Subcutaneous abdominal adipose tissue (tissue), 5 donors: ENCODE measurements around the gene KATNAL2.

Source experiments
- H3K27ac ChIP-seq: one replicate; pipeline ENCODE4 v1.7.0; 2013; ENCODE audit warnings: low read depth, mild to moderate bottlenecking, inconsistent platforms, low read length, moderate library complexity
- H3K27me3 ChIP-seq, 5 donors: one replicate each; pipeline ENCODE4 v1.7.0; 2013; ENCODE audit warnings: low read length in 5 of 5, inconsistent platforms in 1 of 5; ENCODE audit not compliant: control insufficient read depth in 5 of 5, insufficient read depth in 4 of 5
- H3K36me3 ChIP-seq, 5 donors: one replicate each; pipeline ENCODE4 v1.7.0; 2013; ENCODE audit warnings: low read length in 5 of 5; ENCODE audit not compliant: control insufficient read depth in 5 of 5, insufficient read depth in 5 of 5
- H3K4me1 ChIP-seq, 5 donors: one replicate each; pipeline ENCODE4 v1.7.0; 2013; ENCODE audit warnings: low read length in 5 of 5, mild to moderate bottlenecking in 3 of 5, moderate library complexity in 1 of 5; ENCODE audit not compliant: control insufficient read depth in 5 of 5, insufficient read depth in 5 of 5
- H3K4me3 ChIP-seq, 5 donors: one replicate each; pipeline ENCODE4 v1.7.0; 2013; ENCODE audit warnings: low read length in 5 of 5, low read depth in 1 of 5
- H3K9ac ChIP-seq, 5 donors: one replicate each; pipeline ENCODE4 v1.7.0; 2013; ENCODE audit warnings: low read length in 5 of 5, mild to moderate bottlenecking in 4 of 5, moderate library complexity in 3 of 5
- H3K9me3 ChIP-seq, 5 donors: one replicate each; pipeline ENCODE4 v1.7.0; 2013; ENCODE audit warnings: low read length in 5 of 5; ENCODE audit not compliant: control insufficient read depth in 5 of 5
- donor health status: healthy.
- donor health status: healthy.
- donor health status: healthy.
- donor health status: healthy.
- donor health status: healthy.

The KATNAL2 gene

GRCh38 chr18:47143899-47144485 lies 226.6 kb downstream of the KATNAL2 start:
- H3K9me3 ChIP-seq = no peaks in the 10 kb centered on the region
- no peaks in the 10 kb centered on the region for H3K36me3 ChIP-seq
- H3K4me3 ChIP-seq = no peak overlapping the region
- H3K27me3 ChIP-seq = no peaks in the 10 kb centered on the region
- peaks cover 0 to 1% (median 0%) of the 10 kb centered on the region in 5 donors for H3K4me1 ChIP-seq
- H3K27ac ChIP-seq = no peak overlapping the region
- H3K9ac ChIP-seq = no peak overlapping the region

GRCh38 chr18:47146206-47146605 lies 228.8 kb downstream of the KATNAL2 start:
- H3K27me3 ChIP-seq = no peaks in the 10 kb centered on the region
- H3K9ac ChIP-seq = no peak overlapping the region
- no peak overlapping the region for H3K27ac ChIP-seq
- no peaks in the 10 kb centered on the region for H3K9me3 ChIP-seq
- peaks cover 3 to 18% (median 17%) of the 10 kb centered on the region in 5 donors for H3K4me1 ChIP-seq
- no peak overlapping the region for H3K4me3 ChIP-seq
- H3K36me3 ChIP-seq = no peaks in the 10 kb centered on the region

DNA sequence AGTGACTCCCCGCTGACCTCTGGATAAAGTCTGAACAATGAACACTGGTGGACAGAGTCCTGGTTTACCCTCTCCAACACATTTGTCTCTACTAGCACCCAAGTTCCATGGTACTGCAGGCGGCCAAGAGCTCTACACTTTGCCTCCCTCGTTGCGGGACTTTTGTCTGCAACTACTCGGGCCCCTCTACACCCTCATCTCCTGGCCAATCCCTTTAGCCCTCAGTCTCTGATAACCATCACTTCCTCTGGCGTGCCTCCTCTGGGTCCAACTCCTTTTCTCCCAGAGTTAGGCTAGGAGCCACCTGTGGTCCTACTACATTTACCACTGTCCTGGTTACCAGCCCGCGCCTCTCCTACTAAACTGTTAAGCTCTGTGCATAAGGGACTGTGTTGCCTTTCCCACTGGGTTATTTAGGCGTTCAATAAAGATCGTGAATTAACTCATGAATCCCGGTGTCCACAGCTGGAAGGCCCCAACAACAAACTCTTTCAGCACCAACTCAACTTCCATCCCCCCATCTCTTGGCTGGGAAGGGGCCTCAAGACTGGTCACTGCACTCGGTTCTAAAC lies 232.1 kb downstream of the KATNAL2 start:
- Histone ChIP-seq H3K36me3 (peaks cover 8 to 11% (median 8%) of the 10 kb centered on the region in 5 donors), H3K4me3 (peak overlapping the region; percentile 83 to 93 (median 87)), H3K27ac (peak overlapping the region; percentile 77), H3K9me3 (no peaks in the 10 kb centered on the region), H3K9ac (peak overlapping the region in 4 of 5 donors; percentile 88 to 98 (median 92)), H3K27me3 (no peaks in the 10 kb centered on the region), H3K4me1 (peaks cover 3 to 23% (median 20%) of the 10 kb centered on the region in 5 donors)

GRCh38 chr18:47150029-47150823 lies 232.8 kb downstream of the KATNAL2 start, which contains the start of gene HDHD2:
Gene HDHD2, minus strand, starts transcription at chr18:47150500. Its CDS starts 14,061 bp downstream, at chr18:47136439.
- Histone ChIP-seq H3K36me3 (peaks cover 10 to 18% (median 13%) of the 10 kb centered on the region in 5 donors), H3K27ac (peak within 1 kb of the TSS; percentile 77)

GRCh38 chr18:47150824-47151366 lies 233.5 kb downstream of the KATNAL2 start:
- Histone ChIP-seq H3K9ac (peak overlapping the region; percentile 28 to 98 (median 91)), H3K27ac (peak overlapping the region; percentile 77), H3K36me3 (peaks cover 10 to 24% (median 13%) of the 10 kb centered on the region in 5 donors), H3K4me3 (peak overlapping the region; percentile 83 to 97 (median 90)), H3K9me3 (no peaks in the 10 kb centered on the region), H3K27me3 (no peaks in the 10 kb centered on the region), H3K4me1 (peaks cover 3 to 23% (median 20%) of the 10 kb centered on the region in 5 donors)

More at GRCh38 chr18:47150029-47150823, 232.8 kb downstream of the KATNAL2 start, which contains the start of gene HDHD2:
- H3K9me3 ChIP-seq = no peaks in the 10 kb centered on the region
- H3K4me3 ChIP-seq = peak within 1 kb of the TSS; percentile 83 to 97 (median 90)
- H3K4me1 ChIP-seq = peaks cover 3 to 23% (median 20%) of the 10 kb centered on the region in 5 donors
- peak within 1 kb of the TSS; percentile 28 to 98 (median 91) for H3K9ac ChIP-seq
- no peaks in the 10 kb centered on the region for H3K27me3 ChIP-seq

DNA sequence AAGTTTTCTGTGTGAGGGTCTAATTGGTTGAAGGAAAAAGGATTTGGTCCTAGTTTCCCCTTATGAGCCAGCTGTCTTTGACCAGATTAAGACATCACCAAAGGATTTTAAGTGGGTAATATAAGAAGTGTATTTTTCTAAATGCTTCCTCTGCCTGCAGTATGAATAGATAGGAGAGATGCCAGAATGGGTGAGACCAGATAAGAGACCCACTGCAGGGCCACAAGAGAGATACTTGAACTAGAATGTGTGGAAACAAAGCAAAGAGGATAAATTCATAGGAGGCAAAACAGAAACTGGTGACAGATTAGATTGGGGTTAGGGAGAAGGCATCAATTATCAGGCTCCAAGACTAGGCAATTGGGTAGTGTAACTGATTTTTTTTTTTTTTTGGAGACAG lies 234.0 kb downstream of the KATNAL2 start:
- Histone ChIP-seq H3K4me1 (peaks cover 3 to 23% (median 20%) of the 10 kb centered on the region in 5 donors), H3K4me3 (peak overlapping the region in 4 of 5 donors; percentile 83 to 93 (median 86)), H3K9ac (peak overlapping the region in 1 of 5 donors; percentile 93), H3K9me3 (no peaks in the 10 kb centered on the region), H3K27me3 (no peaks in the 10 kb centered on the region), H3K36me3 (peaks cover 10 to 24% (median 13%) of the 10 kb centered on the region in 5 donors), H3K27ac (no peak overlapping the region)
